Pancreas (tissue), 10 donors: Measurements from ENCODE around the gene MEX3C. TPM values are rescaled to one million over a fixed set of nuclear protein-coding genes. Genes with fewer than 3 reads are reported as not detected.

Experiments
- ATAC-seq, 4 donors: fragments of 200-7000 bp; cut with Tn5 transposase; one replicate each; pipeline versions ENCODE4 v1.8.0 to v1.9.1; 2020; ENCODE audit warnings: mild to moderate bottlenecking in 4 of 4, moderate library complexity in 4 of 4
- DNase-seq, 6 donors: peaks; one replicate each; pipeline ENCODE4 v3.0.0-alpha.2; 2020
- FAIRE-seq: peaks from 2 replicates; lab custom pipeline; 2012; peaks lifted over from hg19 to GRCh38; lab: Jason Lieb, UNC
- H3K27ac ChIP-seq, 4 donors: fragments of 200-600 bp; sonication (generic); 1 replicate in 3 of 4; 2 replicates in 1 of 4; pipeline versions ENCODE4 v1.5.0 to v1.8.0; 2020
- H3K27me3 ChIP-seq, 4 donors: fragments of 200-600 bp; one replicate each; pipeline ENCODE4 v1.8.0; 2021
- H3K36me3 ChIP-seq, 3 donors: fragments of 200-600 bp; sonication (generic) in 1 of 3; one replicate each; pipeline versions ENCODE4 v1.5.0 to v1.8.0; 2020 to 2021
- H3K4me1 ChIP-seq, 3 donors: fragments of 200-600 bp; one replicate each; pipeline ENCODE4 v1.8.0; 2021
- H3K4me3 ChIP-seq, 4 donors: fragments of 200-600 bp; sonication (generic) in 2 of 4; one replicate each; pipeline versions ENCODE4 v1.5.0 to v1.8.0; 2020 to 2021
- H3K9me3 ChIP-seq, 4 donors: fragments of 200-600 bp; one replicate each; pipeline ENCODE4 v1.8.0; 2021
- CTCF ChIP-seq, 4 donors: fragments of 200-600 bp; sonication (generic) in 3 of 4; IDR thresholded peaks; one replicate each; pipeline versions ENCODE4 v1.5.0 to v1.8.0; 2021; ENCODE audit warnings: antibody characterized with exemption in 4 of 4
- WGBS, 2 donors: extraction: QIAGEN DNeasy Blood & Tissue Kit; methylation state at CpG; one replicate each; pipeline ENCODE4 v1.1.7; 2013; 5-methylcytosine and 5-hydroxymethylcytosine counted together
- intact Hi-C, 3 donors: fragments of 100-400 bp; cut with DNase I; formaldehyde crosslinking; loops; one replicate each; pipeline versions ENCODE4 v1.11.1 to v1.14.2; 2022
- polyA plus RNA-seq, 2 donors: library from polyadenylated mRNA; stranded (reverse); fragments of 200-250 nt; gene quantifications; one replicate each; pipeline ENCODE4 v1.2.3, GENCODE V29; 2013
- total RNA-seq, 6 donors: library from RNA; stranded (reverse); fragmentation: NEBNext Ultra II Directional in 4 of 6; extraction: Animal tissue kit (Norgen Biotek cat#: 25700) in 4 of 6; gene quantifications; one replicate each; pipeline versions ENCODE4 v1.2.1 to v1.2.4, GENCODE V29; 2021 to 2023
- donor health status: healthy with polysubstance abuse.
- donor health status: DM: no; HTN: no; CAD: no; lungs with moderate emphysema.
- donor health status: DM: no; HTN: no; CAD: no.
- donor health status: control.
- donor health status: control.
- donor health status: Bipolar disorder and iron deficiency.
- donor health status: DM: yes; HTN: yes; CAD: no.
- donor health status: DM: no; HTN: no; CAD: no.
- donor health status: DM: no; HTN: no; CAD: no.
- donor health status: DM: yes; HTN: yes; CAD: no.

The MEX3C gene
- total and polyA plus RNA-seq, 8 donors, result 4.2 to 18.6 (median 9.8) TPM

- FAIRE-seq, result no peak
- WGBS, 2 donors, result 90 to 92% methylated on average over 21 of the region's 21 CpGs
These were observed 60.3 kb downstream of the MEX3C start for GRCh38 chr18:51137026-51137729.

GRCh38 chr18:51135795-51136194, 61.7 kb downstream of the MEX3C start:
- DNase-seq, result no peak
- no peak overlapping the region for H3K4me3 ChIP-seq
- no peak for ATAC-seq
- TF ChIP-seq CTCF (IDR thresholded peaks at IDR 0.05), result no peak
- WGBS, 2 donors, result 72 to 79% methylated on average over 6 of the region's 6 CpGs
- no peaks in the 10 kb centered on the region for H3K36me3 ChIP-seq
- no peaks in the 10 kb centered on the region for H3K27me3 ChIP-seq
- no peak overlapping the region for H3K27ac ChIP-seq
- no peaks in the 10 kb centered on the region for H3K9me3 ChIP-seq
- no peak for FAIRE-seq
- no peaks in the 10 kb centered on the region for H3K4me1 ChIP-seq
- intact Hi-C loops, result no loop called here

More at GRCh38 chr18:51137026-51137729, 60.3 kb downstream of the MEX3C start:
- ATAC-seq, result no peak
- H3K36me3 ChIP-seq, result no peaks in the 10 kb centered on the region
- DNase-seq, result no peak
- intact Hi-C loops, result no loop called here
- no peaks in the 10 kb centered on the region for H3K4me1 ChIP-seq
- no peak overlapping the region for H3K27ac ChIP-seq
- TF ChIP-seq CTCF (IDR thresholded peaks at IDR 0.05), result no peak
- H3K27me3 ChIP-seq, result no peaks in the 10 kb centered on the region
- H3K9me3 ChIP-seq, result no peaks in the 10 kb centered on the region
- H3K4me3 ChIP-seq, result no peak overlapping the region

GRCh38 chr18:51135364-51135763, 62.1 kb downstream of the MEX3C start:
- no peak for TF ChIP-seq CTCF (IDR thresholded peaks at IDR 0.05)
- intact Hi-C loops, result no loop called here
- H3K36me3 ChIP-seq, result no peaks in the 10 kb centered on the region
- H3K9me3 ChIP-seq, result no peaks in the 10 kb centered on the region
- DNase-seq (no peak), FAIRE-seq (no peak), ATAC-seq (no peak)
- 76 to 84% methylated on average over 9 of the region's 9 CpGs for WGBS, 2 donors
- no peaks in the 10 kb centered on the region for H3K27me3 ChIP-seq
- no peaks in the 10 kb centered on the region for H3K4me1 ChIP-seq
- no peak overlapping the region for H3K4me3 ChIP-seq
- H3K27ac ChIP-seq, result no peak overlapping the region

GRCh38 chr18:51134721-51135120, 62.8 kb downstream of the MEX3C start:
- no peak for FAIRE-seq
- TF ChIP-seq CTCF (IDR thresholded peaks at IDR 0.05), result no peak
- Histone ChIP-seq H3K4me3 (no peak overlapping the region), H3K9me3 (no peaks in the 10 kb centered on the region), H3K4me1 (no peaks in the 10 kb centered on the region), H3K27ac (no peak overlapping the region), H3K27me3 (no peaks in the 10 kb centered on the region), H3K36me3 (no peaks in the 10 kb centered on the region)
- DNase-seq, result no peak
- no peak for ATAC-seq
- intact Hi-C loops, result no loop called here
- WGBS, 2 donors, result 90 to 91% methylated on average over 4 of the region's 4 CpGs

DNA sequence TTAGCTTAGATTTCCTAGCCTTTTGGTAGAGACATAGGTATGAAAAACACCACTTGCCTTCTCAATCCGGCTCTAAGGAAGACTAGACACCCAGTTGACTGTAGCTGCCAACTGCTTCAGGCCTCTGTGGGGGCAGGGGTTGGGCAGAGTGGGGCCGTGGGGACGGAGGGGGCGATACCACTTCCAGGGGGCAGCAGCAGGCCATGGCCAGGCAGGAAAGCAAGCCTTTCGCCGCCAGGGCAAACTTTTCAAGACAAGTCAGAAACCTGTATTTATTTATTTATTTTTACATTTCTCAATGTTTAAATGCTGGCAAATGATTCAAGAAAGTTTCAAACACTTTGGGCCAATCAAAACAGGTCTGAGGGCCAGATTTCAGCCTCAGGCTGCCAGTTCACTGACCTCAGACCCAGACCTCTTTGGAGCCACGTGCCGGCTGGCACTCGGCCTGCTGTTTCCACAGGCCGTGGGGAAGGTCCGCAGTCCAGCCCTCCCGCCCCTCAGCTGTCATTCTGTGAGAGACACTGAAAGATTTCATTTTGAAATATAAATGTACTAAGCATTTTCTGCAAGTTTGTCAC, 63.8 kb downstream of the MEX3C start:
- 65 to 76% methylated on average over 12 of the region's 12 CpGs for WGBS, 2 donors

More for the DNA sequence above, 63.8 kb downstream of the MEX3C start:
- Histone ChIP-seq H3K9me3 (no peaks in the 10 kb centered on the region), H3K27me3 (no peaks in the 10 kb centered on the region), H3K4me1 (no peaks in the 10 kb centered on the region), H3K27ac (no peak overlapping the region), H3K36me3 (no peaks in the 10 kb centered on the region), H3K4me3 (no peak overlapping the region)
- intact Hi-C loops, result no loop called here
- TF ChIP-seq CTCF (IDR thresholded peaks at IDR 0.05), result no peak
- DNase-seq, result no peak
- FAIRE-seq, result no peak
- peak in 3 of 4 donors; percentile 37 to 76 (median 40) for ATAC-seq
